Measurements from ENCODE around the gene NDP.

Gene NDP

GRCh38 chrX:43973249-43974099, at the start of gene NDP:
Gene NDP, minus strand, starts transcription at chrX:43973390. Its CDS starts 14,745 bp downstream, at chrX:43958645.
- no peak for DNase-seq (ENCODE audit: low read depth)

GRCh38 chrX:44022964-44023363, 49.8 kb upstream of the NDP start:
- no peak for DNase-seq (ENCODE audit: low read depth)

- DNase-seq (ENCODE audit: low read depth), result no peak
These were observed 47.5 kb upstream of the NDP start for GRCh38 chrX:44020693-44021092.

GRCh38 chrX:44019911-44020310, 46.7 kb upstream of the NDP start:
- DNase-seq (ENCODE audit: low read depth), result no peak

GRCh38 chrX:44017676-44018075, 44.5 kb upstream of the NDP start:
- no peak for DNase-seq (ENCODE audit: low read depth)

- no peak for DNase-seq (ENCODE audit: low read depth)
These were observed 43.7 kb upstream of the NDP start for GRCh38 chrX:44016906-44017305.

GRCh38 chrX:44012484-44013096, 39.4 kb upstream of the NDP start:
- peak; percentile 74 for DNase-seq (ENCODE audit: low read depth)

- DNase-seq (ENCODE audit: low read depth), result no peak
These were observed 38.3 kb upstream of the NDP start for GRCh38 chrX:44011506-44011905.

GRCh38 chrX:44010626-44011025, 37.4 kb upstream of the NDP start:
- no peak for DNase-seq (ENCODE audit: low read depth)

- no peak for DNase-seq (ENCODE audit: low read depth)
These were observed 32.9 kb upstream of the NDP start for GRCh38 chrX:44006081-44006480.

- no peak for DNase-seq (ENCODE audit: low read depth)
These were observed 30.8 kb upstream of the NDP start for GRCh38 chrX:44003975-44004374.

GRCh38 chrX:44002567-44002966, 29.4 kb upstream of the NDP start:
- no peak for DNase-seq (ENCODE audit: low read depth)

GRCh38 chrX:43998374-43998773, 25.2 kb upstream of the NDP start:
- DNase-seq (ENCODE audit: low read depth), result no peak

GRCh38 chrX:43996491-43996890, 23.3 kb upstream of the NDP start:
- no peak for DNase-seq (ENCODE audit: low read depth)

GRCh38 chrX:43986083-43986482, 12.9 kb upstream of the NDP start:
- DNase-seq (ENCODE audit: low read depth), result no peak

GRCh38 chrX:43985511-43985910, 12.3 kb upstream of the NDP start:
- DNase-seq (ENCODE audit: low read depth), result no peak

GRCh38 chrX:43978226-43978625, 5.0 kb upstream of the NDP start:
- DNase-seq (ENCODE audit: low read depth), result no peak

GRCh38 chrX:43976205-43976604, 3.0 kb upstream of the NDP start:
- DNase-seq (ENCODE audit: low read depth), result no peak

GRCh38 chrX:43975796-43976195, 2.6 kb upstream of the NDP start:
- no peak for DNase-seq (ENCODE audit: low read depth)

GRCh38 chrX:43974741-43975465, 1.7 kb upstream of the NDP start:
- DNase-seq (ENCODE audit: low read depth), result no peak

GRCh38 chrX:43974100-43974475, 898 bp upstream of the NDP start:
- DNase-seq (ENCODE audit: low read depth), result no peak

- DNase-seq (ENCODE audit: low read depth), result no peak
These were observed 926 bp downstream of the NDP start for GRCh38 chrX:43971966-43972961.
